Loucy (cell line): ENCODE data around the gene IL6R.
"Not testable (repeated sequence)": the region's sequence is repeated elsewhere in the genome, so short reads cannot be mapped to it uniquely, and the experiment has no call there.

Source experiments
- H2AFZ ChIP-seq: fragments of 200-600 bp; sonication (generic); 2 replicates; pipeline ENCODE4 v1.6.0; 2016; ENCODE audit warnings: antibody characterized with exemption, mild to moderate bottlenecking, low read length, moderate library complexity
- H3F3A ChIP-seq: fragments of 200-600 bp; 2 replicates; pipeline ENCODE4 v1.6.0; 2016; ENCODE audit warnings: antibody characterized with exemption, low read depth, mild to moderate bottlenecking
- H3K27me3 ChIP-seq: fragments of 200-600 bp; sonication (generic); 2 replicates; pipeline ENCODE4 v1.6.1; 2014; ENCODE audit warnings: low read length, mild to moderate bottlenecking; ENCODE audit not compliant: insufficient read depth, poor library complexity, severe bottlenecking
- H3K36me3 ChIP-seq: fragments of 200-600 bp; sonication (generic); 2 replicates; pipeline ENCODE4 v1.6.1; 2016; ENCODE audit warnings: low read length; ENCODE audit not compliant: insufficient read depth
- H3K4me1 ChIP-seq: fragments of 200-600 bp; sonication (generic); 2 replicates; pipeline ENCODE4 v1.5.1; 2014; ENCODE audit warnings: low read length, mild to moderate bottlenecking; ENCODE audit not compliant: insufficient read depth, poor library complexity, severe bottlenecking
- H3K4me2 ChIP-seq: fragments of 200-600 bp; sonication (generic); 2 replicates; pipeline ENCODE4 v1.6.0; 2014; ENCODE audit warnings: antibody characterized with exemption, low read length, low read depth, mild to moderate bottlenecking; ENCODE audit not compliant: poor library complexity, severe bottlenecking
- H3K4me3 ChIP-seq: fragments of 200-600 bp; sonication (generic); 2 replicates; pipeline ENCODE4 v1.5.1; 2014; ENCODE audit warnings: low read length, mild to moderate bottlenecking, mixed read lengths; ENCODE audit not compliant: poor library complexity, severe bottlenecking
- H3K79me2 ChIP-seq: fragments of 200-600 bp; sonication (generic); 2 replicates; pipeline ENCODE4 v1.6.1; 2014; ENCODE audit warnings: low read length; ENCODE audit not compliant: insufficient read depth
- H3K9ac ChIP-seq: fragments of 200-600 bp; sonication (generic); 2 replicates; pipeline ENCODE4 v1.6.0; 2014; ENCODE audit warnings: mild to moderate bottlenecking, low read depth, low read length, moderate library complexity; ENCODE audit not compliant: poor library complexity, severe bottlenecking
- H3K9me2 ChIP-seq: fragments of 200-600 bp; sonication (generic); replicated peaks from 2 replicates; pipeline ENCODE4 v1.6.1; 2016; ENCODE audit warnings: low read depth, low read length, mixed read lengths
- H3K9me3 ChIP-seq: fragments of 200-600 bp; sonication (generic); 2 replicates; pipeline ENCODE4 v1.6.1; 2014; ENCODE audit warnings: mild to moderate bottlenecking, antibody characterized with exemption, low read length, low read depth; ENCODE audit not compliant: insufficient read depth
- H4K20me1 ChIP-seq: fragments of 200-600 bp; sonication (generic); 2 replicates; pipeline ENCODE4 v1.6.0; 2014; ENCODE audit warnings: antibody characterized with exemption, low read length, mild to moderate bottlenecking; ENCODE audit not compliant: insufficient read depth, poor library complexity, severe bottlenecking
- EZH2phosphoT487 ChIP-seq: fragments of 200-600 bp; IDR thresholded peaks from 2 replicates; pipeline ENCODE4 v1.6.1; 2018; ENCODE audit warnings: antibody characterized with exemption, mild to moderate bottlenecking, moderate library complexity, borderline replicate concordance
- TF ChIP-seq, protein P1 (sequence below): fragments of 200-600 bp; sonication (generic); conservative IDR thresholded peaks from 2 replicates; pipeline ENCODE4 v1.5.1; 2014; ENCODE audit warnings: mild to moderate bottlenecking, antibody characterized with exemption, low read length

Gene IL6R

DNA sequence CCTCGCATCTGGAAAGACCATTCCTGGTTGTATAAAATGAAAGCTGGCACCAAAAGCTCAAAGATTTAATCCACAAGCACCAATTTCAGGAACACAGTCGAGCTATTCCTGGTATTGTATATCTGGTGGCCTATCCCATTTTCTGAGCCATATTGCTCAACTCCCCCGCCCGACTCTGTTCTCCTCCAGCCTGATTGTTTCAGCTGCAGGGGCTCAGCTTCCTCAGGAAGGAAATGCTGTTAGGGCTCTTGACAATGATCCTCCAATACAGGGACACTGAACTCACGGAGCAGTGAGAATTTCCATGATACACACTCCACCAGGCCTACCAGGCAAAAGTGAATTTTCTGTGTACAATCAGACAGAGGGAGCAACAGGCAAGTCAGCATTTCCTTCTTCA is 80.0 kb downstream of the IL6R start:
- peak overlapping the region; percentile 57 for H3K4me2 ChIP-seq
- no peaks in the 10 kb centered on the region for H3K27me3 ChIP-seq
- no peaks in the 10 kb centered on the region for H4K20me1 ChIP-seq
- H2AFZ ChIP-seq, result no peak overlapping the region
- no peaks in the 10 kb centered on the region for H3K9me2 ChIP-seq
- peaks cover 8% of the 10 kb centered on the region; the same call in 1 of the 2 replicates for H3F3A ChIP-seq
- H3K36me3 ChIP-seq, result no peaks in the 10 kb centered on the region
- H3K4me3 ChIP-seq, result no peak overlapping the region
- H3K4me1 ChIP-seq, result peaks cover 31% of the 10 kb centered on the region
- H3K9ac ChIP-seq, result no peak overlapping the region
- no peak for TF ChIP-seq EZH2phosphoT487
- TF ChIP-seq, protein P1, sequence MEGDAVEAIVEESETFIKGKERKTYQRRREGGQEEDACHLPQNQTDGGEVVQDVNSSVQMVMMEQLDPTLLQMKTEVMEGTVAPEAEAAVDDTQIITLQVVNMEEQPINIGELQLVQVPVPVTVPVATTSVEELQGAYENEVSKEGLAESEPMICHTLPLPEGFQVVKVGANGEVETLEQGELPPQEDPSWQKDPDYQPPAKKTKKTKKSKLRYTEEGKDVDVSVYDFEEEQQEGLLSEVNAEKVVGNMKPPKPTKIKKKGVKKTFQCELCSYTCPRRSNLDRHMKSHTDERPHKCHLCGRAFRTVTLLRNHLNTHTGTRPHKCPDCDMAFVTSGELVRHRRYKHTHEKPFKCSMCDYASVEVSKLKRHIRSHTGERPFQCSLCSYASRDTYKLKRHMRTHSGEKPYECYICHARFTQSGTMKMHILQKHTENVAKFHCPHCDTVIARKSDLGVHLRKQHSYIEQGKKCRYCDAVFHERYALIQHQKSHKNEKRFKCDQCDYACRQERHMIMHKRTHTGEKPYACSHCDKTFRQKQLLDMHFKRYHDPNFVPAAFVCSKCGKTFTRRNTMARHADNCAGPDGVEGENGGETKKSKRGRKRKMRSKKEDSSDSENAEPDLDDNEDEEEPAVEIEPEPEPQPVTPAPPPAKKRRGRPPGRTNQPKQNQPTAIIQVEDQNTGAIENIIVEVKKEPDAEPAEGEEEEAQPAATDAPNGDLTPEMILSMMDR, result no peak
- no peaks in the 10 kb centered on the region for H3K79me2 ChIP-seq
- no peaks in the 10 kb centered on the region for H3K9me3 ChIP-seq

DNA sequence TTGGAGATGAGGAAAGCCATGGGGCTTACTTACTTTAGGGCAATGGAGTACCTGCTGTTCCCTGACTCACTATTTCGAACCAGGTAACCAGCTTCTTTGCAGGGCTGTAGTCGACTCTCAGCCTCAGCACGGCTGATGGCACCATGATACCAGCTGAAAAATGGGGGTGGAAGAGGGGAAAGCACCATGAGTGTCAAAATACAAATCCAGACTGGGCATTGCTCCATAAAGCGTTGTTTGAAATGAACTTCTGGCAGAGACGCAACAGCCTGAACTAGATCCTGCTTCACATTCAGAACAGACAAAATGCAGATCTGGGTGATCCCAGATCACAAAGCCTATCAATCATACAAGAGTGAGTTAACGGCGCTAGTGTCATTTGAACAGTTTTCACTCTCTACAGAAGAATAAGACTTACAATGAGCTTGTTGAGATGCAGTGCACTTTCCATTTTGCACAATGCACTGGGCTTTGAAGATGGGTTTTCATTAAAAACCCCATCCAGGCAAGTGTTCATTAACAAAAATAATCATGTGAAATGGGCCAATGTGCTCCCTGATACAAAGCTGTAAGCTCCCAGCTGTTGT is 80.9 kb downstream of the IL6R start:
- H3K79me2 ChIP-seq, result no peaks in the 10 kb centered on the region
- H3F3A ChIP-seq, result peaks cover 8% of the 10 kb centered on the region; the same call in 1 of the 2 replicates
- H3K4me1 ChIP-seq, result peaks cover 37% of the 10 kb centered on the region
- H3K4me3 ChIP-seq, result no peak overlapping the region
- H3K27me3 ChIP-seq, result no peaks in the 10 kb centered on the region
- H3K9me2 ChIP-seq, result no peaks in the 10 kb centered on the region
- no peak overlapping the region for H3K9ac ChIP-seq
- no peaks in the 10 kb centered on the region for H4K20me1 ChIP-seq
- no peaks in the 10 kb centered on the region for H3K36me3 ChIP-seq
- H3K4me2 ChIP-seq, result peak overlapping the region; percentile 57
- no peaks in the 10 kb centered on the region for H3K9me3 ChIP-seq
- TF ChIP-seq EZH2phosphoT487, result no peak
- TF ChIP-seq, protein P1, result no peak
- H2AFZ ChIP-seq, result no peak overlapping the region

DNA sequence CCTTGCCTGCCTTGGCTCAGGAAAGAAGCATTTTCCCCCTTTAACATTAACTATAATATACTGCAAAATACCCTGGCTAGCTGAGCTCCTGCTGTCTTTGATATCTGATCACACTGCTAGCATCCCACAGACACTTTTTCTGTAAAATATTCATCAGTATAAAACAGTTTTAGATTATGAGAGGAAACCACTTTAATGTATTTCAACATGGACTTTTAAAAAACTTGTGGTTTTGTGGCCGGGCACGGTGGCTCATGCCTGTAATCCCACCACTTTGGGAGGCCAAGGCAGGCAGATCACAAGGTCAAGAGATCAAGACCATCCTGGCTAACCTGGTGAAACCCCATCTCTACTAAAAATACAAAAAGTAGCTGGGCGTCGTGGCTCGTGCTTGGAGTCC is 81.6 kb downstream of the IL6R start:
- not testable (repeated sequence) for H3K27me3 ChIP-seq, H2AFZ ChIP-seq, H3K36me3 ChIP-seq, H3K79me2 ChIP-seq, H3K4me3 ChIP-seq, H4K20me1 ChIP-seq, H3F3A ChIP-seq, H3K9me3 ChIP-seq, H3K9ac ChIP-seq, H3K9me2 ChIP-seq
- Histone ChIP-seq H3K4me1 (peaks cover 44% of the 10 kb centered on the region), H3K4me2 (peak overlapping the region; percentile 57)

DNA sequence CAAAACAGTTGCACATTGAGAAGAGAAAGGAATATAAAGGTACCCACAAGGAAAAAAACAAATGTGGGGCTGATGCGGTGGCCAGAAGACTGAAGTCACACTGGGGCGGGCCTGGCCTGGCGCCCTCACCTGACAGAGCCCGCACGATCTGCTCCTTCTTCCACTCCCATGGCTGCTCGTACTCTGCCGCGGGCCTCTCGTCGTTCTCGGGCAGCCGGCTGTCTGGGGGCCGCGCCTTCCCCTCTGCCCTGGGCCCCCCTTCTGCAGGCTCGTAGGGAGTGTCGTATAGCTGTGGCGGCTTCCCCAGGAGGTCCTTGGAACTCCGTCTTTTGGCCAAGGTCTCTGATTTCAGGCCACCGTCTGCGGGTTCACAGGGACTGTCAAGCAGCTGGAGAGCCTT is 83.8 kb downstream of the IL6R start:
- peaks cover 8% of the 10 kb centered on the region; the same call in 1 of the 2 replicates for H3F3A ChIP-seq
- H3K36me3 ChIP-seq, result no peaks in the 10 kb centered on the region
- H3K4me3 ChIP-seq, result no peak overlapping the region
- H3K79me2 ChIP-seq, result no peaks in the 10 kb centered on the region
- H3K9me2 ChIP-seq, result no peaks in the 10 kb centered on the region
- no peaks in the 10 kb centered on the region for H4K20me1 ChIP-seq
- no peak overlapping the region for H3K4me2 ChIP-seq
- H3K4me1 ChIP-seq, result peaks cover 66% of the 10 kb centered on the region
- no peaks in the 10 kb centered on the region for H3K27me3 ChIP-seq
- no peaks in the 10 kb centered on the region for H3K9me3 ChIP-seq
- H2AFZ ChIP-seq, result no peak overlapping the region
- no peak for TF ChIP-seq EZH2phosphoT487
- TF ChIP-seq, protein P1, result no peak
- no peak overlapping the region for H3K9ac ChIP-seq
